Activated naive CD4-positive, alpha-beta T cell treated with anti-CD3 and anti-CD28 coated beads, Interleukin-2, amount 10 ng/mL, durations not matched to agents 7 days and 5 days (primary cell): Measurements from ENCODE around the gene SLC15A4.

ENCODE experiments used
- CTCF ChIA-PET: fragments of 350-600 bp; sonication (Branson Sonifier 250); formaldehyde crosslinking; loops from one replicate; lab custom pipeline; 2021; ENCODE audit warnings: antibody characterized with exemption; lab: Charles Lee
- DNase-seq: peaks from one replicate; pipeline ENCODE4 v3.0.0-alpha.2; 2020
- H3K27ac Mint-ChIP-seq: one replicate; pipeline ENCODE4 v1.8.0; 2021; ENCODE audit warnings: mild to moderate bottlenecking, moderate library complexity, mixed read lengths
- H3K27me3 Mint-ChIP-seq: one replicate; pipeline ENCODE4 v1.8.0; 2021; ENCODE audit warnings: mild to moderate bottlenecking, mixed read lengths
- H3K36me3 Mint-ChIP-seq: one replicate; pipeline ENCODE4 v1.8.0; 2021; ENCODE audit warnings: mixed read lengths
- H3K4me1 Mint-ChIP-seq: one replicate; pipeline ENCODE4 v1.8.0; 2021; ENCODE audit warnings: mixed read lengths
- H3K4me3 Mint-ChIP-seq: one replicate; pipeline ENCODE4 v1.8.0; 2021; ENCODE audit warnings: mild to moderate bottlenecking, moderate library complexity, mixed read lengths
- H3K9me3 Mint-ChIP-seq: one replicate; pipeline ENCODE4 v1.8.0; 2021; ENCODE audit warnings: mixed read lengths

The SLC15A4 gene

GRCh38 chr12:128823916-128824839 is at the start of gene SLC15A4:
Gene SLC15A4 (minus strand): TSS chr12:128823958. CDS start chr12:128823943, 15 bp downstream.
- H3K27ac Mint-ChIP-seq, result peak within 1 kb of the TSS; percentile 88
- peak within 1 kb of the TSS; percentile 81 for H3K4me3 Mint-ChIP-seq
- H3K4me1 Mint-ChIP-seq, result peaks cover 38% of the 10 kb centered on the region
- H3K27me3 Mint-ChIP-seq, result peaks cover 7% of the 10 kb centered on the region
- peaks cover 15% of the 10 kb centered on the region for H3K36me3 Mint-ChIP-seq
- no peaks in the 10 kb centered on the region for H3K9me3 Mint-ChIP-seq
- CTCF ChIA-PET, result interaction anchor here (0.7 kb wide), 1 partner anchor 1330 kb away, joined by 3 read pairs; no protein-coding TSS in a partner anchor
- DNase-seq, result peak; percentile 97

DNA sequence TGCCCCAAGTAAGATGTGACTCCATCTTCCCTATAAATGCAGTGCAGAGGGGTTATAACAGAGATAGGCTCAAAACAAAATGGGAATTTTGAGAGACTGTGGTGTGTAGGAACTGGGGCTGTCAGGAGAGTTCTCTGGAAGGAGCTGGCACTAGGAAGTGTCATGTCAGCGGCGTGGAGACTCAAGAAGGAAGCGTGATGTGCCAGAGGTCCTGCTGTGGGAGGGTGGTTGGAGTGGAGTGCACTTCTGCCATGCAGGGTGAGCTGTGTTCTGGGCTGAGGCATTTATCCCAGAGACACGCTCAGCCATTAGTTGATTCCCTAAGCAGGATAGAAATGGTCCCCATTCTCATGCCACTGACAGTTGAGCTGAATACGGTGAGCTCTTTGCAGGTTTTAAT is 48.5 kb upstream of the SLC15A4 start:
- no peak for DNase-seq
- CTCF ChIA-PET, result no interaction called here
- Mint-ChIP-seq H3K36me3 (no peaks in the 10 kb centered on the region), H3K9me3 (peaks cover 8% of the 10 kb centered on the region), H3K27ac (no peak overlapping the region), H3K4me1 (no peaks in the 10 kb centered on the region), H3K4me3 (no peak overlapping the region), H3K27me3 (peaks cover 3% of the 10 kb centered on the region)

GRCh38 chr12:128871516-128871892 is 47.7 kb upstream of the SLC15A4 start:
- Mint-ChIP-seq H3K36me3 (no peaks in the 10 kb centered on the region), H3K4me1 (no peaks in the 10 kb centered on the region), H3K4me3 (no peak overlapping the region), H3K9me3 (peaks cover 6% of the 10 kb centered on the region), H3K27ac (no peak overlapping the region), H3K27me3 (peaks cover 3% of the 10 kb centered on the region)
- no peak for DNase-seq
- CTCF ChIA-PET, result no interaction called here

GRCh38 chr12:128867466-128867865 is 43.7 kb upstream of the SLC15A4 start:
- Mint-ChIP-seq H3K9me3 (no peaks in the 10 kb centered on the region), H3K36me3 (no peaks in the 10 kb centered on the region), H3K27me3 (peaks cover 3% of the 10 kb centered on the region), H3K4me3 (no peak overlapping the region), H3K27ac (no peak overlapping the region), H3K4me1 (no peaks in the 10 kb centered on the region)
- no peak for DNase-seq
- CTCF ChIA-PET, result no interaction called here

- no peak overlapping the region for H3K27ac Mint-ChIP-seq
- DNase-seq, result no peak
- no peaks in the 10 kb centered on the region for H3K4me1 Mint-ChIP-seq
- H3K9me3 Mint-ChIP-seq, result no peaks in the 10 kb centered on the region
- no peaks in the 10 kb centered on the region for H3K36me3 Mint-ChIP-seq
- H3K4me3 Mint-ChIP-seq, result no peak overlapping the region
- CTCF ChIA-PET, result no interaction called here
- peaks cover 3% of the 10 kb centered on the region for H3K27me3 Mint-ChIP-seq
These were observed 40.9 kb upstream of the SLC15A4 start for GRCh38 chr12:128864516-128865186.

- peaks cover 3% of the 10 kb centered on the region for H3K27me3 Mint-ChIP-seq
These were observed 40.2 kb upstream of the SLC15A4 start for GRCh38 chr12:128863957-128864356.

GRCh38 chr12:128861226-128862016 is 37.7 kb upstream of the SLC15A4 start:
- CTCF ChIA-PET, result no interaction called here
- Mint-ChIP-seq H3K27me3 (peaks cover 12% of the 10 kb centered on the region), H3K27ac (no peak overlapping the region), H3K36me3 (no peaks in the 10 kb centered on the region), H3K4me3 (no peak overlapping the region), H3K4me1 (no peaks in the 10 kb centered on the region), H3K9me3 (no peaks in the 10 kb centered on the region)
- no peak for DNase-seq

More at GRCh38 chr12:128863957-128864356, 40.2 kb upstream of the SLC15A4 start:
- H3K4me3 Mint-ChIP-seq, result no peak overlapping the region
- DNase-seq, result no peak
- no peaks in the 10 kb centered on the region for H3K4me1 Mint-ChIP-seq
- H3K36me3 Mint-ChIP-seq, result no peaks in the 10 kb centered on the region
- H3K27ac Mint-ChIP-seq, result no peak overlapping the region
- no peaks in the 10 kb centered on the region for H3K9me3 Mint-ChIP-seq
- CTCF ChIA-PET, result no interaction called here

GRCh38 chr12:128859311-128859710 is 35.6 kb upstream of the SLC15A4 start:
- Mint-ChIP-seq H3K4me1 (no peaks in the 10 kb centered on the region), H3K9me3 (no peaks in the 10 kb centered on the region), H3K27me3 (peaks cover 33% of the 10 kb centered on the region), H3K36me3 (no peaks in the 10 kb centered on the region), H3K27ac (no peak overlapping the region), H3K4me3 (no peak overlapping the region)
- CTCF ChIA-PET, result no interaction called here
- no peak for DNase-seq

GRCh38 chr12:128857133-128857763 is 33.5 kb upstream of the SLC15A4 start:
- Mint-ChIP-seq H3K27me3 (peaks cover 50% of the 10 kb centered on the region), H3K4me1 (no peaks in the 10 kb centered on the region), H3K4me3 (no peak overlapping the region), H3K36me3 (no peaks in the 10 kb centered on the region), H3K9me3 (no peaks in the 10 kb centered on the region), H3K27ac (no peak overlapping the region)
- CTCF ChIA-PET, result no interaction called here
- DNase-seq, result no peak

- H3K36me3 Mint-ChIP-seq, result no peaks in the 10 kb centered on the region
- no peak overlapping the region for H3K4me3 Mint-ChIP-seq
- no peaks in the 10 kb centered on the region for H3K9me3 Mint-ChIP-seq
- DNase-seq, result no peak
- H3K4me1 Mint-ChIP-seq, result no peaks in the 10 kb centered on the region
- no peak overlapping the region for H3K27ac Mint-ChIP-seq
- H3K27me3 Mint-ChIP-seq, result peaks cover 55% of the 10 kb centered on the region
- CTCF ChIA-PET, result no interaction called here
These were observed 33.0 kb upstream of the SLC15A4 start for GRCh38 chr12:128856791-128857078.

GRCh38 chr12:128856035-128856790 is 32.5 kb upstream of the SLC15A4 start:
- Mint-ChIP-seq H3K4me1 (no peaks in the 10 kb centered on the region), H3K9me3 (no peaks in the 10 kb centered on the region), H3K27me3 (peaks cover 58% of the 10 kb centered on the region), H3K36me3 (no peaks in the 10 kb centered on the region), H3K4me3 (no peak overlapping the region), H3K27ac (no peak overlapping the region)
- CTCF ChIA-PET, result no interaction called here
- no peak for DNase-seq

- CTCF ChIA-PET, result no interaction called here
- Mint-ChIP-seq H3K27me3 (peaks cover 58% of the 10 kb centered on the region), H3K4me3 (no peak overlapping the region), H3K4me1 (no peaks in the 10 kb centered on the region), H3K36me3 (no peaks in the 10 kb centered on the region), H3K9me3 (no peaks in the 10 kb centered on the region), H3K27ac (no peak overlapping the region)
- DNase-seq, result no peak
These were observed 29.9 kb upstream of the SLC15A4 start for GRCh38 chr12:128853600-128854197.

GRCh38 chr12:128852885-128853599 is 29.3 kb upstream of the SLC15A4 start, which contains the start of gene GLT1D1:
Gene GLT1D1 (plus strand): TSS chr12:128853478. CDS start chr12:128853582, 104 bp downstream.
- no peaks in the 10 kb centered on the region for H3K9me3 Mint-ChIP-seq
- peaks cover 58% of the 10 kb centered on the region for H3K27me3 Mint-ChIP-seq
- H3K27ac Mint-ChIP-seq, result no peak within 1 kb of the TSS
- DNase-seq, result no peak
- CTCF ChIA-PET, result no interaction called here
- H3K4me1 Mint-ChIP-seq, result no peaks in the 10 kb centered on the region
- H3K36me3 Mint-ChIP-seq, result no peaks in the 10 kb centered on the region
- H3K4me3 Mint-ChIP-seq, result no peak within 1 kb of the TSS
